Activated CD8-positive, alpha-beta memory T cell treated with anti-CD3 and anti-CD28 coated beads, Interleukin-2, amount 10 ng/mL, durations not matched to agents 7 days and 5 days (primary cell): ENCODE measurements around the gene ZNF385A. TPM values are rescaled to one million over a fixed set of nuclear protein-coding genes. Genes with fewer than 3 reads are reported as not detected.
A peak's percentile ranks its signal among the peaks of the same experiment; 100 is the strongest.

Experiments used
- ATAC-seq: fragments of 150-1000 bp; cut with Tn5 transposase; one replicate; pipeline ENCODE4 v1.10.0; 2021; ENCODE audit warnings: moderate library complexity
- CTCF ChIA-PET: fragments of 350-600 bp; sonication (Branson Sonifier 250); formaldehyde crosslinking; loops from one replicate; lab custom pipeline; 2021; ENCODE audit warnings: antibody characterized with exemption; lab: Charles Lee
- DNase-seq: peaks from one replicate; pipeline ENCODE4 v3.0.0-alpha.2; 2020
- H3K27ac Mint-ChIP-seq: one replicate; pipeline ENCODE4 v1.8.0; 2021; ENCODE audit warnings: mild to moderate bottlenecking, mixed read lengths
- H3K27me3 Mint-ChIP-seq: one replicate; pipeline ENCODE4 v1.8.0; 2021; ENCODE audit warnings: mixed read lengths
- H3K36me3 Mint-ChIP-seq: one replicate; pipeline ENCODE4 v1.8.0; 2021; ENCODE audit warnings: mild to moderate bottlenecking, mixed read lengths
- H3K4me1 Mint-ChIP-seq: one replicate; pipeline ENCODE4 v1.8.0; 2021; ENCODE audit warnings: mixed read lengths
- H3K4me3 Mint-ChIP-seq: one replicate; pipeline ENCODE4 v1.8.0; 2021; ENCODE audit warnings: mild to moderate bottlenecking, moderate library complexity, mixed read lengths
- H3K9me3 Mint-ChIP-seq: one replicate; pipeline ENCODE4 v1.8.0; 2022; ENCODE audit warnings: low read depth, mixed read lengths
- total RNA-seq, 2 experiments: library from RNA; stranded (reverse); gene quantifications; one replicate each; pipeline ENCODE4 v1.2.3, GENCODE V29; 2021

The ZNF385A gene
- total RNA-seq, 2 experiments from 2014 or later, result 0.30 to 0.91 TPM

DNA sequence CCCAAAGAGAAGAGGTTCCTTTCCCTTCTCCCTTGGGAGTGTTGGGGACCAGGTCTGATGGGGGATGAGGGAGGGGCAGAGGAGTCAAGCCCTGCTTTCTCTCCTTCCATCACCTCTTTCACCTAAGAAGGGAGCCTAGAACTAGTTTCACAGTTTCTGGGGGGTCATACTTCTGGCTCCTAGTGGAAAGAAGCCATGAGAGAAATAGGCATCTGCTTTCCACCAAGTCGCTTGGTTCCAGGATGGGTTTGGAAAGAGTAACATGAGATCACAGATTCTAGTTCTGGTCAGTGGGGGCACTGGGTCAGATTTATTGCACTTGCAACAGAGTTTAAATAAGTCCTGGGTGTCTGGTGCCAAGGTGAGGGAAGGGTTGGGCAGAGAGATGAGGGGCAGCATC is 10.5 kb upstream of the ZNF385A start:
- Mint-ChIP-seq H3K9me3 (no peaks in the 10 kb centered on the region), H3K36me3 (peaks cover 22% of the 10 kb centered on the region), H3K4me3 (no peak overlapping the region), H3K4me1 (peaks cover 37% of the 10 kb centered on the region), H3K27ac (no peak overlapping the region), H3K27me3 (no peaks in the 10 kb centered on the region)
- ATAC-seq (no peak), DNase-seq (no peak)
- CTCF ChIA-PET, result interaction anchor here (1.3 to 12.3 kb wide), 4 partner anchors 13 to 44 kb away, joined by 5 to 705 read pairs (median 180); partner anchors contain the start of genes ITGA5 and ZNF385A

- Mint-ChIP-seq H3K9me3 (no peaks in the 10 kb centered on the region), H3K4me3 (no peak overlapping the region), H3K4me1 (peaks cover 39% of the 10 kb centered on the region), H3K36me3 (peaks cover 21% of the 10 kb centered on the region), H3K27me3 (no peaks in the 10 kb centered on the region), H3K27ac (no peak overlapping the region)
- peak; percentile 8 for ATAC-seq
- CTCF ChIA-PET, result interaction anchor here (1.3 to 5.1 kb wide), 3 partner anchors 12 to 45 kb away, joined by 4 to 38 read pairs (median 27); no protein-coding TSS in a partner anchor
- no peak for DNase-seq
These were observed 9.8 kb upstream of the ZNF385A start for GRCh38 chr12:54394281-54394719.

GRCh38 chr12:54393743-54394142 is 9.2 kb upstream of the ZNF385A start:
- peak overlapping the region; percentile 11 for H3K27ac Mint-ChIP-seq
- H3K36me3 Mint-ChIP-seq, result peaks cover 18% of the 10 kb centered on the region
- no peaks in the 10 kb centered on the region for H3K9me3 Mint-ChIP-seq
- peaks cover 37% of the 10 kb centered on the region for H3K4me1 Mint-ChIP-seq
- no peak for DNase-seq
- CTCF ChIA-PET, result interaction anchor here (1.0 to 5.1 kb wide), 6 partner anchors 10 to 100 kb away, joined by 3 to 38 read pairs (median 10); no protein-coding TSS in a partner anchor
- no peak for ATAC-seq
- H3K27me3 Mint-ChIP-seq, result no peaks in the 10 kb centered on the region
- H3K4me3 Mint-ChIP-seq, result no peak overlapping the region

GRCh38 chr12:54393207-54393609 is 8.7 kb upstream of the ZNF385A start:
- CTCF ChIA-PET, result interaction anchor here (1.0 to 5.1 kb wide), 7 partner anchors 10 to 178 kb away, joined by 3 to 38 read pairs (median 5); no protein-coding TSS in a partner anchor
- ATAC-seq (no peak), DNase-seq (no peak)
- Mint-ChIP-seq H3K36me3 (peaks cover 15% of the 10 kb centered on the region), H3K4me3 (no peak overlapping the region), H3K27ac (no peak overlapping the region), H3K27me3 (no peaks in the 10 kb centered on the region), H3K4me1 (peaks cover 34% of the 10 kb centered on the region), H3K9me3 (no peaks in the 10 kb centered on the region)

- Mint-ChIP-seq H3K27me3 (no peaks in the 10 kb centered on the region), H3K4me3 (no peak overlapping the region), H3K27ac (no peak overlapping the region), H3K36me3 (peaks cover 10% of the 10 kb centered on the region), H3K9me3 (no peaks in the 10 kb centered on the region), H3K4me1 (peaks cover 29% of the 10 kb centered on the region)
- ATAC-seq (no peak), DNase-seq (no peak)
- CTCF ChIA-PET, result interaction anchor here (1.0 to 5.1 kb wide), 11 partner anchors 10 to 178 kb away, joined by 3 to 38 read pairs (median 4); partner anchors contain the start of gene COPZ1
These were observed 8.1 kb upstream of the ZNF385A start for GRCh38 chr12:54392485-54393206.

DNA sequence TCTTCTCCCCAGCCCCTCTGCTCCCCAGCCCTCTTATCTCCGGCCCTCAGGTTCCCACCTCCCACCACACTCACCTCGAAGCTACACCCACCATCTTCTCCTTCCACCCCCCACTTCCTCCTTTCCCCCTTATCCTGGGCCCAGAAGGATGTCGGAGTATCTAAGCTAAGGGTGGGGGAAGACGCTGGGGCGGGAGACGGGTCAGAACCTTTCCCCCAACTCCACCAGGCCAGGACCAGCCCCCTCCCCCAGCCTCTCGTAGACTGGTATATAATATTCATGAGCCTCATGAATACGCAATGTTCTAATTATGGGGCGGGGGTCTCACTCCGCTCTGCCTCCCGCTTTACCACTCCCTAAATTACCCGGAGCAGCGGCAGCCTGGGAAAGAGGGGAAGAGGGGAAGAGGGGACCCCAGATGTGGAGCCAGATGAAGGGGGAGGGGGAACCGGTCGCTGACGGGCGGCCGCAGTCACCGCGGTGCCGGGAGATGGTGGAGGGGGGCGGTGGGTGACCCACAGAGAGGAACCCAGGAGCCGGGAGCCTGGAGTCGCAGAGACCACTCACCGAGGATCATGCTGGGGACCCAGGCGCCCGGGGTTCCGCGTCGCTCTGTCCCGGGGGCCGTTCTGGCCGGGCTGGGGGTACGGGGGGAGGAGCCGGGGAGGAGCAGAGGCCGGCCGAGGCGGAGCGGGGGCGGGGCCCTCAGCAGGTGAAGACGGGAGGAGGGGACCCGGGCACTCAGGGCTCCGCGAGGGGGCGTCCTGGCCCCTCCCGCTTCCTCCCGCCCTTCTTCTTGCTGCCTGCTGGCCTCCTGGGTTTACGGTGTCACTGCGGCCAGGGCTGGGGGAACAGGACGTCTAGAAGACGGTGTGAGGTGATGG is 6.4 kb upstream of the ZNF385A start:
- ATAC-seq (peak; percentile 84), DNase-seq (peak; percentile 72)
- peaks cover 20% of the 10 kb centered on the region for H3K4me1 Mint-ChIP-seq
- no peaks in the 10 kb centered on the region for H3K9me3 Mint-ChIP-seq
- CTCF ChIA-PET, result interaction anchor here (0.6 to 5.1 kb wide), 7 partner anchors 8 to 66 kb away, joined by 3 to 38 read pairs (median 6); partner anchors contain the start of gene COPZ1
- no peaks in the 10 kb centered on the region for H3K27me3 Mint-ChIP-seq
- H3K27ac Mint-ChIP-seq, result no peak overlapping the region
- peaks cover 2% of the 10 kb centered on the region for H3K36me3 Mint-ChIP-seq
- peak overlapping the region; percentile 50 for H3K4me3 Mint-ChIP-seq

DNA sequence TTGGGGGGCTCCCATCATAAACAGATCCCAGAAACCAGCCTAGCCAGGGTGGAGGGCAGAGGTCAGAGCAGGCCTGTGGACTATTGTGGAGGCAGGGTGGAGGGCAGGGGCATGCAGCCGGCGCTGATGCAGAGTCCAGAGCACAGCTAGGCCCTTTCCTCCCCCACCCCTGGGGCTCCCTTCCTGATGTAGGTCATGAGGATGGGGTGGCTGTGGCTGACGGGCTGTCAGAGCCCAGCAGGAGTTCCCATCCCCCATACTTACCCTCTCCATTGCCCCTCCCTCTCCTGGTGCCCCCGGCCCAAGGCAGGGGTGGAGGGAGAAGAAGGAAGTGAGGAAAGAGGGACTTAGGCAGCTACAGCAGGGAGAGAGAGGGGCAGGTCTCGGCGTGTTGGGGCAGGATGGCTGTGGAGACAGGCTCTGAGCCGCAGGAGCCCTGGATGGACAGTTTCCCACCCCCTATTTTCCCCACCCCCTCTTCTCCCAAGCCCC is 5.7 kb upstream of the ZNF385A start:
- no peak overlapping the region for H3K4me3 Mint-ChIP-seq
- CTCF ChIA-PET, result interaction anchor here (1.2 to 5.1 kb wide), 3 partner anchors 10 to 49 kb away, joined by 5 to 38 read pairs (median 27); no protein-coding TSS in a partner anchor
- DNase-seq, result no peak
- H3K27ac Mint-ChIP-seq, result no peak overlapping the region
- H3K27me3 Mint-ChIP-seq, result no peaks in the 10 kb centered on the region
- H3K4me1 Mint-ChIP-seq, result peaks cover 20% of the 10 kb centered on the region
- H3K9me3 Mint-ChIP-seq, result no peaks in the 10 kb centered on the region
- no peak for ATAC-seq
- no peaks in the 10 kb centered on the region for H3K36me3 Mint-ChIP-seq

DNA sequence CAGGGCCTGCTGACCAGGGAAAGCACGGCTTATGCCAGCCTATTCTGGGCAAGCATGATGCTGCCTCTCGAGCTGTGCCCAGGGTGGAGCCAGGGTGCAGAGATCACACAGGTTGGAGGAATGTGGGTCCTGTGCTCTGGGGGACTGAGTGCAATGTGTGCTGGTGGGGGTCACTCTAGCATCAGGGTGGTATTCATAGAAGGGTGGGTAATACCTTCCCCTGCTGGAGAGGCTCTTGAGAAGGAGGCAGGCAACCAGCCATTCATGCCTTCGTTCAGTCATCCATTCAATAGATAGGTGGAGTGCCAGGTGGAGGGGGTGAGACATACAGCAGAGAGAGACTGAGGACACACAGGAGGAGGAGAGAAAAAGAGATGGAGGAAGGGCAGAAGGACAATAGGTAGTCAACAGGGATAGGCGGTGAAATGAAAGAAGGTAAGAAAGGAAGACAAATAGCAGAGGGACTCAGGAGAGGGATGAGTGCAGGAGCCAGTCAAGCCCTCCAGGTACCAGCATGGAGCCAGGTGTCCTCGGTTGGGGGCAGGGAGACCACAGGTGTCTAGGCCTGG is 5.2 kb upstream of the ZNF385A start:
- no peak overlapping the region for H3K27ac Mint-ChIP-seq
- CTCF ChIA-PET, result interaction anchor here (1.2 to 5.1 kb wide), 3 partner anchors 10 to 49 kb away, joined by 5 to 38 read pairs (median 27); no protein-coding TSS in a partner anchor
- no peaks in the 10 kb centered on the region for H3K36me3 Mint-ChIP-seq
- ATAC-seq, result no peak
- H3K4me1 Mint-ChIP-seq, result peaks cover 18% of the 10 kb centered on the region
- no peak overlapping the region for H3K4me3 Mint-ChIP-seq
- H3K27me3 Mint-ChIP-seq, result no peaks in the 10 kb centered on the region
- DNase-seq, result no peak
- H3K9me3 Mint-ChIP-seq, result no peaks in the 10 kb centered on the region

- ATAC-seq (no peak), DNase-seq (no peak)
- Mint-ChIP-seq H3K27ac (no peak overlapping the region), H3K9me3 (no peaks in the 10 kb centered on the region), H3K4me1 (peaks cover 12% of the 10 kb centered on the region), H3K36me3 (no peaks in the 10 kb centered on the region), H3K4me3 (no peak overlapping the region), H3K27me3 (no peaks in the 10 kb centered on the region)
- CTCF ChIA-PET, result interaction anchor here (5.1 kb wide), 1 partner anchor 50 kb away, joined by 38 read pairs; no protein-coding TSS in a partner anchor
These were observed 4.6 kb upstream of the ZNF385A start for GRCh38 chr12:54389134-54389508.

- CTCF ChIA-PET, result interaction anchor here (0.9 to 2.1 kb wide), 2 partner anchors 11 to 16 kb away, joined by 6 to 8 read pairs; no protein-coding TSS in a partner anchor
These were observed 4.0 kb upstream of the ZNF385A start for GRCh38 chr12:54388237-54389133.

GRCh38 chr12:54387114-54387467 is 2.6 kb upstream of the ZNF385A start:
- DNase-seq (no peak), ATAC-seq (no peak)
- H3K27ac Mint-ChIP-seq, result no peak overlapping the region
- H3K9me3 Mint-ChIP-seq, result no peaks in the 10 kb centered on the region
- H3K36me3 Mint-ChIP-seq, result no peaks in the 10 kb centered on the region
- peaks cover 10% of the 10 kb centered on the region for H3K4me1 Mint-ChIP-seq
- no peak overlapping the region for H3K4me3 Mint-ChIP-seq
- CTCF ChIA-PET, result interaction anchor here (0.6 to 9.9 kb wide), 8 partner anchors 9 to 172 kb away, joined by 3 to 76 read pairs (median 4); no protein-coding TSS in a partner anchor
- H3K27me3 Mint-ChIP-seq, result no peaks in the 10 kb centered on the region

More at GRCh38 chr12:54388237-54389133, 4.0 kb upstream of the ZNF385A start:
- no peaks in the 10 kb centered on the region for H3K36me3 Mint-ChIP-seq
- no peaks in the 10 kb centered on the region for H3K27me3 Mint-ChIP-seq
- no peaks in the 10 kb centered on the region for H3K9me3 Mint-ChIP-seq
- peaks cover 6% of the 10 kb centered on the region for H3K4me1 Mint-ChIP-seq
- ATAC-seq (no peak), DNase-seq (no peak)
- no peak overlapping the region for H3K4me3 Mint-ChIP-seq
- no peak overlapping the region for H3K27ac Mint-ChIP-seq
